IMR-90 (cell line): Measurements from ENCODE around the gene PGC. TPM values are rescaled to one million over a fixed set of nuclear protein-coding genes. Genes with fewer than 3 reads are reported as not detected.

Experiments
- ATAC-seq: fragments of 200-7000 bp; cut with Tn5 transposase; 2 replicates; pipeline ENCODE4 v1.9.1; 2020; ENCODE audit warnings: low read depth, mild to moderate bottlenecking, moderate library complexity
- BruUV-seq: library from RNA; stranded (reverse); fragments of 400-500 nt; replicated peaks from 2 replicates; lab custom pipeline; 2021; lab: Mats Ljungman, UMichigan
- CTCF ChIA-PET: fragments of 300-600 bp; formaldehyde crosslinking; extraction: SDS; loops from one replicate; lab custom pipeline; 2021; ENCODE audit warnings: antibody characterized with exemption; lab: Yijun Ruan, JAX
- POLR2A ChIA-PET: fragments of 300-600 bp; sonication (Branson Sonifier 250); formaldehyde crosslinking; loops from one replicate; lab custom pipeline; 2022; ENCODE audit warnings: antibody characterized with exemption; ENCODE audit not compliant: unreplicated experiment; lab: Charles Lee
- DNase-seq: peaks from one replicate; pipeline ENCODE4 v3.0.0; 2013
- H2AFZ ChIP-seq: replicated peaks from 2 replicates; pipeline ENCODE3; 2013; ENCODE audit warnings: low read length, mild to moderate bottlenecking; ENCODE audit not compliant: poor library complexity
- H2AK5ac ChIP-seq: 2 replicates; pipeline ENCODE4 v1.6.1; 2013; ENCODE audit warnings: low read depth, low read length, inconsistent platforms
- H2AK9ac ChIP-seq: replicated peaks from 2 replicates; pipeline ENCODE3; 2013; ENCODE audit warnings: mild to moderate bottlenecking, low read depth, low read length, moderate library complexity; ENCODE audit not compliant: poor library complexity
- H2BK120ac ChIP-seq: 2 replicates; pipeline ENCODE4 v1.6.1; 2013; ENCODE audit warnings: low read depth, low read length, inconsistent platforms
- H2BK15ac ChIP-seq: 3 replicates; pipeline ENCODE4 v1.6.1; 2013; ENCODE audit warnings: low read depth, low read length, inconsistent platforms
- H2BK20ac ChIP-seq: 2 replicates; pipeline ENCODE4 v1.6.1; 2013; ENCODE audit warnings: low read depth, mild to moderate bottlenecking, inconsistent platforms, low read length, moderate library complexity
- H2BK5ac ChIP-seq: 2 replicates; pipeline ENCODE4 v1.6.1; 2013; ENCODE audit warnings: mild to moderate bottlenecking, low read depth, low read length, inconsistent platforms; ENCODE audit not compliant: poor library complexity, severe bottlenecking
- H3K14ac ChIP-seq: replicated peaks from 2 replicates; pipeline ENCODE4 v1.6.1; 2013; ENCODE audit warnings: low read depth, low read length, inconsistent platforms
- H3K18ac ChIP-seq: 2 replicates; pipeline ENCODE4 v1.6.1; 2013; ENCODE audit warnings: low read depth, low read length, control low read depth
- H3K23ac ChIP-seq: 2 replicates; pipeline ENCODE4 v1.6.1; 2013; ENCODE audit warnings: low read depth, low read length, inconsistent platforms
- H3K27ac ChIP-seq: 2 replicates; pipeline ENCODE4 v1.5.1; 2013; ENCODE audit warnings: mild to moderate bottlenecking, control low read depth, low read length; ENCODE audit not compliant: insufficient read depth
- H3K27me3 ChIP-seq: 2 replicates; pipeline ENCODE4 v1.6.1; 2013; ENCODE audit warnings: low read length; ENCODE audit not compliant: control insufficient read depth, insufficient read depth
- H3K36me3 ChIP-seq: 2 replicates; pipeline ENCODE4 v1.6.1; 2013; ENCODE audit warnings: low read length, mixed read lengths; ENCODE audit not compliant: control insufficient read depth, insufficient read depth
- H3K4ac ChIP-seq: 2 replicates; pipeline ENCODE4 v1.6.1; 2013; ENCODE audit warnings: low read depth, low read length, inconsistent platforms
- H3K4me1 ChIP-seq: 2 replicates; pipeline ENCODE4 v1.6.1; 2013; ENCODE audit warnings: low read length, mixed read lengths; ENCODE audit not compliant: control insufficient read depth, insufficient read depth
- H3K4me2 ChIP-seq: 2 replicates; pipeline ENCODE4 v1.6.1; 2013; ENCODE audit warnings: low read depth, mild to moderate bottlenecking, control low read depth, low read length, moderate library complexity
- H3K4me3 ChIP-seq: 2 replicates; pipeline ENCODE4 v1.5.1; 2013; ENCODE audit warnings: low read depth, mild to moderate bottlenecking, control low read depth, low read length, moderate library complexity; ENCODE audit not compliant: insufficient read depth
- H3K56ac ChIP-seq: 2 replicates; pipeline ENCODE4 v1.6.1; 2013; ENCODE audit warnings: low read length, inconsistent platforms; ENCODE audit not compliant: insufficient read depth; ENCODE audit errors: extremely low read depth
- H3K79me1 ChIP-seq, 2 experiments: 2 replicates each; pipeline ENCODE4 v1.6.1; 2013; ENCODE audit warnings: low read length in 2 of 2, inconsistent platforms in 1 of 2, low read depth in 1 of 2
- H3K9ac ChIP-seq: 2 replicates; pipeline ENCODE4 v1.6.1; 2013; ENCODE audit warnings: low read depth, low read length, control low read depth
- H3K9me1 ChIP-seq: 2 replicates; pipeline ENCODE4 v1.6.1; 2013; ENCODE audit warnings: low read length, inconsistent platforms; ENCODE audit not compliant: insufficient read depth
- H3K9me3 ChIP-seq: 2 replicates; pipeline ENCODE4 v1.6.1; 2013; ENCODE audit warnings: low read length; ENCODE audit not compliant: control insufficient read depth, insufficient read depth
- H4K20me1 ChIP-seq: 2 replicates; pipeline ENCODE4 v1.6.1; 2013; ENCODE audit warnings: low read length, inconsistent platforms; ENCODE audit not compliant: insufficient read depth
- H4K5ac ChIP-seq: 2 replicates; pipeline ENCODE4 v1.6.1; 2013; ENCODE audit warnings: mild to moderate bottlenecking, low read depth, low read length, control low read depth
- H4K8ac ChIP-seq, 2 experiments: 2 replicates each; pipeline ENCODE4 v1.6.1; 2013; ENCODE audit warnings: low read depth in 2 of 2, low read length in 2 of 2, control low read depth in 1 of 2, inconsistent platforms in 1 of 2
- H4K91ac ChIP-seq: 2 replicates; pipeline ENCODE4 v1.6.1; 2013; ENCODE audit warnings: low read depth, low read length, inconsistent platforms; ENCODE audit not compliant: insufficient read depth
- BHLHE40 ChIP-seq: fragments of 150-350 bp; IDR thresholded peaks from 2 replicates; pipeline ENCODE4 v1.6.1; 2016; ENCODE audit warnings: mild to moderate bottlenecking, low read depth, low read length
- CEBPB ChIP-seq: IDR thresholded peaks from 2 replicates; pipeline ENCODE4 v1.6.1; 2012; ENCODE audit warnings: low read depth, low read length, improper control_type of control experiment
- CHD1 ChIP-seq: IDR thresholded peaks from 2 replicates; pipeline ENCODE4 v1.6.1; 2012; ENCODE audit warnings: low read depth, low read length, improper control_type of control experiment
- CTCF ChIP-seq: conservative IDR thresholded peaks from 2 replicates; pipeline ENCODE4 v1.5.1; 2012; ENCODE audit warnings: mild to moderate bottlenecking, low read depth, low read length, improper control_type of control experiment
- FOS ChIP-seq: fragments of 150-350 bp; IDR thresholded peaks from 2 replicates; pipeline ENCODE4 v1.6.1; 2016; ENCODE audit warnings: low read depth, low read length
- MAFK ChIP-seq: IDR thresholded peaks from 2 replicates; pipeline ENCODE4 v1.6.1; 2012; ENCODE audit warnings: low read depth, low read length, improper control_type of control experiment
- MAZ ChIP-seq: IDR thresholded peaks from 2 replicates; pipeline ENCODE4 v1.6.1; 2012; ENCODE audit warnings: low read depth, mild to moderate bottlenecking, low read length, improper control_type of control experiment, moderate library complexity, borderline replicate concordance
- MXI1 ChIP-seq: IDR thresholded peaks from 2 replicates; pipeline ENCODE4 v1.6.1; 2012; ENCODE audit warnings: low read depth, mild to moderate bottlenecking, low read length, moderate library complexity, borderline replicate concordance
- NFE2L2 ChIP-seq: fragments of 150-350 bp; IDR thresholded peaks from 2 replicates; pipeline ENCODE4 v1.6.1; 2016; ENCODE audit warnings: low read depth, mild to moderate bottlenecking, low read length
- POLR2A ChIP-seq: IDR thresholded peaks from 2 replicates; pipeline ENCODE4 v1.6.1; 2012; ENCODE audit warnings: mild to moderate bottlenecking, low read depth, low read length
- RAD21 ChIP-seq: IDR thresholded peaks from 2 replicates; pipeline ENCODE4 v1.6.1; 2012; ENCODE audit warnings: low read length, improper control_type of control experiment
- RCOR1 ChIP-seq: IDR thresholded peaks from 2 replicates; pipeline ENCODE4 v1.6.1; 2012; ENCODE audit warnings: mild to moderate bottlenecking, low read length, improper control_type of control experiment; ENCODE audit not compliant: insufficient replicate concordance
- RFX5 ChIP-seq: IDR thresholded peaks from 2 replicates; pipeline ENCODE4 v1.8.0; 2012; ENCODE audit warnings: low read depth, mild to moderate bottlenecking, low read length, moderate library complexity
- SMC3 ChIP-seq: fragments of 150-350 bp; IDR thresholded peaks from 2 replicates; pipeline ENCODE4 v1.6.1; 2016; ENCODE audit warnings: low read depth, mild to moderate bottlenecking, antibody characterized with exemption, low read length, moderate library complexity
- USF2 ChIP-seq: fragments of 150-350 bp; IDR thresholded peaks from 2 replicates; pipeline ENCODE4 v1.6.1; 2017; ENCODE audit warnings: mild to moderate bottlenecking, antibody characterized with exemption, low read length, low read depth
- WGBS, 2 experiments: methylation state at CpG; one replicate each; pipeline versions ENCODE4 v1.1.5 to v1.1.7; 2013; ENCODE audit warnings: missing lambda C conversion rate in 2 of 2; ENCODE audit not compliant: insufficient read length in 1 of 2; ENCODE audit errors: extremely low coverage in 2 of 2; 5-methylcytosine and 5-hydroxymethylcytosine counted together
- dilution Hi-C: fragments of 300-500 bp; cut with HindIII; formaldehyde crosslinking; loops from one replicate; pipeline ENCODE4 v1.14.3; 2018; ENCODE audit warnings: low sequenced_read_pairs; ENCODE audit not compliant: unreplicated experiment
- in situ Hi-C: fragments of 300-500 bp; cut with MboI; formaldehyde crosslinking; loops from 3 replicates; pipeline ENCODE4 v1.14.3; 2019; ENCODE audit warnings: low sequenced_read_pairs, inconsistent platforms, mixed read lengths
- intact Hi-C: fragments of 100-400 bp; cut with micrococcal nuclease; formaldehyde crosslinking; loops from 2 replicates; pipeline ENCODE4 v1.10.0; 2022
- polyA plus RNA-seq, 3 experiments: library from polyadenylated mRNA; depleted of rRNA; stranded (reverse); fragments of >200 nt; gene quantifications; 2 replicates each; pipeline ENCODE4 v1.2.3, GENCODE V29; 2012; ENCODE audit warnings: low replicate concordance in 1 of 3
- total RNA-seq: library from RNA; depleted of rRNA; stranded (reverse); fragments of >200 nt; gene quantifications from 2 replicates; pipeline ENCODE4 v1.2.3, GENCODE V29; 2012
- TF ChIP-seq, protein P1 (sequence below): fragments of 150-350 bp; IDR thresholded peaks from 2 replicates; pipeline ENCODE4 v1.6.1; 2016; ENCODE audit warnings: low read depth, mild to moderate bottlenecking, low read length, moderate library complexity, borderline replicate concordance

The PGC gene
- total and polyA plus RNA-seq, 2 of the 4 experiments (the other 2 are of a cell fraction) = not detected

- TF ChIP-seq BHLHE40 (no peak), CEBPB (no peak), CHD1 (no peak), SMC3 (no peak), FOS (no peak), CTCF (no peak), USF2 (no peak), MAZ (no peak), MXI1 (no peak), NFE2L2 (no peak), MAFK (no peak), RAD21 (no peak), RCOR1 (no peak), RFX5 (no peak), POLR2A (no peak)
- TF ChIP-seq, protein P1, sequence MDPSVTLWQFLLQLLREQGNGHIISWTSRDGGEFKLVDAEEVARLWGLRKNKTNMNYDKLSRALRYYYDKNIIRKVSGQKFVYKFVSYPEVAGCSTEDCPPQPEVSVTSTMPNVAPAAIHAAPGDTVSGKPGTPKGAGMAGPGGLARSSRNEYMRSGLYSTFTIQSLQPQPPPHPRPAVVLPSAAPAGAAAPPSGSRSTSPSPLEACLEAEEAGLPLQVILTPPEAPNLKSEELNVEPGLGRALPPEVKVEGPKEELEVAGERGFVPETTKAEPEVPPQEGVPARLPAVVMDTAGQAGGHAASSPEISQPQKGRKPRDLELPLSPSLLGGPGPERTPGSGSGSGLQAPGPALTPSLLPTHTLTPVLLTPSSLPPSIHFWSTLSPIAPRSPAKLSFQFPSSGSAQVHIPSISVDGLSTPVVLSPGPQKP = no peak
- Histone ChIP-seq H2BK15ac (no peak overlapping the region), H3K4ac (no peak overlapping the region), H3K4me2 (no peak overlapping the region), H3K18ac (no peak overlapping the region), H4K8ac (no peak overlapping the region), H3K27ac (no peak overlapping the region), H4K20me1 (no peaks in the 10 kb centered on the region), H3K4me3 (no peak overlapping the region), H2AK9ac (peak overlapping the region; percentile 67), H3K56ac (no peak overlapping the region), H3K14ac (no peak overlapping the region), H3K23ac (no peak overlapping the region), H3K27me3 (no peaks in the 10 kb centered on the region), H3K9ac (no peak overlapping the region), H3K36me3 (no peaks in the 10 kb centered on the region), H4K91ac (no peak overlapping the region), H4K5ac (no peak overlapping the region), H2AFZ (no peak overlapping the region), H3K9me3 (no peaks in the 10 kb centered on the region), H3K79me1 (0 out of 4 replicates have a peak, but pooled peaks cover 0 to 3% of the 10 kb centered on the region in 2 experiments), H2BK20ac (no peak overlapping the region), H3K9me1 (no peaks in the 10 kb centered on the region; the same call in 1 of the 2 replicates), H2AK5ac (no peak overlapping the region), H3K4me1 (peaks cover 15% of the 10 kb centered on the region), H2BK5ac (no peak overlapping the region), H2BK120ac (no peak overlapping the region)
- dilution Hi-C loops (no loop called here), in situ Hi-C loops (no loop called here), intact Hi-C loops (loop anchor here (2.0 kb wide), 1 partner anchor 27 kb away; the partner anchor contains the start of gene TFEB)
- BruUV-seq = no TSS peak
- no peak for ATAC-seq
- 90% methylated on average over 2 of the region's 14 CpGs; no CpG with 5 or more reads in 1 of the 2 experiments for WGBS, 2 experiments
- ChIA-PET CTCF (interaction anchor here (1.0 kb wide), 1 partner anchor 8 kb away, joined by 3 read pairs; no protein-coding TSS in a partner anchor), POLR2A (no interaction called here)
- no peak for DNase-seq
Measured at GRCh38 chr6:41707565-41708200, 39.5 kb downstream of the PGC start.
